A204.1 (cell line): ENCODE results near the gene C3orf20.

Source experiments
- FAIRE-seq: peaks from 2 replicates; lab custom pipeline; 2012; peaks lifted over from hg19 to GRCh38; lab: Jason Lieb, UNC

C3orf20 gene

GRCh38 chr3:14760185-14760584 lies 85.2 kb downstream of the C3orf20 start:
- no peak for FAIRE-seq

GRCh38 chr3:14761121-14761672 lies 86.3 kb downstream of the C3orf20 start:
- no peak for FAIRE-seq

- FAIRE-seq = no peak
These were observed 86.9 kb downstream of the C3orf20 start for GRCh38 chr3:14761866-14762265.

GRCh38 chr3:14762701-14763100 lies 87.8 kb downstream of the C3orf20 start:
- no peak for FAIRE-seq

- FAIRE-seq = no peak
These were observed 89.6 kb downstream of the C3orf20 start for GRCh38 chr3:14764331-14765059.

- FAIRE-seq = no peak
These were observed 90.1 kb downstream of the C3orf20 start for GRCh38 chr3:14765060-14765400.

GRCh38 chr3:14765576-14766427 lies 90.9 kb downstream of the C3orf20 start:
- no peak for FAIRE-seq

- no peak for FAIRE-seq
These were observed 91.7 kb downstream of the C3orf20 start for GRCh38 chr3:14766428-14767244.

- FAIRE-seq = no peak
These were observed 92.5 kb downstream of the C3orf20 start for GRCh38 chr3:14767245-14768051.

- no peak for FAIRE-seq
These were observed 93.3 kb downstream of the C3orf20 start for GRCh38 chr3:14768182-14768790.

GRCh38 chr3:14768881-14769280 lies 93.9 kb downstream of the C3orf20 start:
- FAIRE-seq = no peak

GRCh38 chr3:14769544-14770325 lies 94.8 kb downstream of the C3orf20 start:
- no peak for FAIRE-seq

- FAIRE-seq = no peak
These were observed 95.7 kb downstream of the C3orf20 start for GRCh38 chr3:14770591-14770990.

- FAIRE-seq = no peak
These were observed 96.9 kb downstream of the C3orf20 start for GRCh38 chr3:14771593-14772497.

GRCh38 chr3:14772533-14773138 lies 97.7 kb downstream of the C3orf20 start:
- FAIRE-seq = no peak

GRCh38 chr3:14773281-14773680 lies 98.3 kb downstream of the C3orf20 start:
- FAIRE-seq = no peak

- no peak for FAIRE-seq
These were observed 98.8 kb downstream of the C3orf20 start for GRCh38 chr3:14773691-14774128.

GRCh38 chr3:14774431-14774830 lies 99.5 kb downstream of the C3orf20 start:
- no peak for FAIRE-seq

GRCh38 chr3:14775011-14775410 lies 100.1 kb downstream of the C3orf20 start:
- FAIRE-seq = no peak
